Esophagus muscularis mucosa (tissue), 4 donors: Measurements from ENCODE around the gene RHEB.

Experiments
- EP300 ChIP-seq: sonication (generic); formaldehyde crosslinking; IDR thresholded peaks from one replicate; pipeline ENCODE4 v1.6.1; 2017; ENCODE audit warnings: antibody characterized with exemption
- POLR2A ChIP-seq: fragments of 450-650 bp; IDR thresholded peaks from one replicate; pipeline ENCODE4 v1.6.1; 2017; ENCODE audit warnings: antibody characterized with exemption, moderate library complexity, mild to moderate bottlenecking, low read depth
- TF ChIP-seq, protein P1 (sequence below), 3 experiments: fragments of 200-600 bp in 2 of 3; fragments of 450-650 bp in 1 of 3; sonication (generic) in 2 of 3; IDR thresholded peaks; one replicate each; pipeline ENCODE4 v1.5.1; 2017 to 2019; ENCODE audit warnings: antibody characterized with exemption in 3 of 3, mild to moderate bottlenecking in 2 of 3, moderate library complexity in 1 of 3

DNA sequence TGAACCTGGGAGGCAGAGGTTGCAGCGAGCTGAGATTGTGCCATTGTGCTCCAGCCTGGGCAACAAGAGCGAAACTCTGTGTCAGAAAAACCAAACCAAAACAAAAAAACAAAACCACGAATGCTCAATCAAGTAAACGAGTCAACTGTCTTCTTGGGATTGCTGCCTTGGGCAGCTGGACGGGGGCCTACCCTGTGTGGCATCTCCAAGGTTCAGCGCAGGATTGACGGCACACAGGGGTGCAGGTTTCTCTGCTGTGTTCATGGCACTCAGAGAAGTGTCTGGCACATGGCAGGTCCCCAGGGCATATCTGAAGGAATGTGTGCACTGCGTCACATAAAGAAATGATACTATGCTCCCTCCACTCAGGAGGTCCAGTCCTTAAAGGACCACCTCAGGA lies 54.5 kb downstream of the RHEB start:
- TF ChIP-seq EP300 (no peak), POLR2A (no peak)
- TF ChIP-seq, protein P1, sequence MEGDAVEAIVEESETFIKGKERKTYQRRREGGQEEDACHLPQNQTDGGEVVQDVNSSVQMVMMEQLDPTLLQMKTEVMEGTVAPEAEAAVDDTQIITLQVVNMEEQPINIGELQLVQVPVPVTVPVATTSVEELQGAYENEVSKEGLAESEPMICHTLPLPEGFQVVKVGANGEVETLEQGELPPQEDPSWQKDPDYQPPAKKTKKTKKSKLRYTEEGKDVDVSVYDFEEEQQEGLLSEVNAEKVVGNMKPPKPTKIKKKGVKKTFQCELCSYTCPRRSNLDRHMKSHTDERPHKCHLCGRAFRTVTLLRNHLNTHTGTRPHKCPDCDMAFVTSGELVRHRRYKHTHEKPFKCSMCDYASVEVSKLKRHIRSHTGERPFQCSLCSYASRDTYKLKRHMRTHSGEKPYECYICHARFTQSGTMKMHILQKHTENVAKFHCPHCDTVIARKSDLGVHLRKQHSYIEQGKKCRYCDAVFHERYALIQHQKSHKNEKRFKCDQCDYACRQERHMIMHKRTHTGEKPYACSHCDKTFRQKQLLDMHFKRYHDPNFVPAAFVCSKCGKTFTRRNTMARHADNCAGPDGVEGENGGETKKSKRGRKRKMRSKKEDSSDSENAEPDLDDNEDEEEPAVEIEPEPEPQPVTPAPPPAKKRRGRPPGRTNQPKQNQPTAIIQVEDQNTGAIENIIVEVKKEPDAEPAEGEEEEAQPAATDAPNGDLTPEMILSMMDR (IDR thresholded peaks at IDR 0.05): no peak
